ENCODE measurements around the gene DPP10. TPM values are rescaled to one million over a fixed set of nuclear protein-coding genes. Genes with fewer than 3 reads are reported as not detected.

Gene DPP10
- total RNA-seq, 3 donors from 2014 or later, result 0.29 to 0.33 (median 0.32) TPM

DNA sequence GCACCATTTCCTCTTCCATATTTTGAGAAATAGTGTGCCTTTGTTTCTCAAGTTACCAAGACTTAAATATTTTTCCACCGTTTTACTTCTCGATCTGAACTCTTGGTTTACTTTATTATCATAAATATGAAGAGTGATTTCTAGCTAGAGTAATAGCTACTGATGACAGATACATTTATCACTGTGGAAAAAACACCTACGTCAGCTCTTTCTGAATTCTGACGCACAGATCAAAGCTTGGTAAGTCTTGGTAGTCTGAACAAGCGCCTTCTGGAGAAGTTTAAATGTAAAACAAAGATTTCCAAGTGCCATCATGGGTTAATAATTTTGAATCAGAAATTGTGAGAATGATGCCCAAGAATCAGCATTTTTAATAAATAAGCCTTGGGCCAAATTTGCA is 367.7 kb downstream of the DPP10 start:
- no peaks in the 10 kb centered on the region for H3K36me3 ChIP-seq
- TF ChIP-seq POLR2A (IDR thresholded peaks at IDR 0.05) (no peak), POLR2AphosphoS5 (IDR thresholded peaks at IDR 0.05) (no peak), CTCF (IDR thresholded peaks at IDR 0.05) (no peak)
- H3K4me1 ChIP-seq, result no peaks in the 10 kb centered on the region
- no peak overlapping the region for H3K4me3 ChIP-seq
- H3K9me3 ChIP-seq, result no peaks in the 10 kb centered on the region
- intact Hi-C loops (cut with DNase I; ENCODE audit: low total_unique reads), result no loop called here
- DNase-seq (ENCODE audit: low spot score in 2 of 2), result no peak
- no peaks in the 10 kb centered on the region for H3K27me3 ChIP-seq
- no peak overlapping the region for H3K27ac ChIP-seq

- Histone ChIP-seq H3K27me3 (no peaks in the 10 kb centered on the region), H3K9me3 (no peaks in the 10 kb centered on the region), H3K36me3 (no peaks in the 10 kb centered on the region), H3K27ac (no peak overlapping the region), H3K4me3 (no peak overlapping the region), H3K4me1 (no peaks in the 10 kb centered on the region)
- TF ChIP-seq POLR2A (IDR thresholded peaks at IDR 0.05), result no peak
- no peak for TF ChIP-seq CTCF (IDR thresholded peaks at IDR 0.05)
- DNase-seq (ENCODE audit: low spot score in 2 of 2), result no peak
- intact Hi-C loops (cut with DNase I; ENCODE audit: low total_unique reads), result no loop called here
These were observed 369.8 kb downstream of the DPP10 start for GRCh38 chr2:114812261-114812660.

DNA sequence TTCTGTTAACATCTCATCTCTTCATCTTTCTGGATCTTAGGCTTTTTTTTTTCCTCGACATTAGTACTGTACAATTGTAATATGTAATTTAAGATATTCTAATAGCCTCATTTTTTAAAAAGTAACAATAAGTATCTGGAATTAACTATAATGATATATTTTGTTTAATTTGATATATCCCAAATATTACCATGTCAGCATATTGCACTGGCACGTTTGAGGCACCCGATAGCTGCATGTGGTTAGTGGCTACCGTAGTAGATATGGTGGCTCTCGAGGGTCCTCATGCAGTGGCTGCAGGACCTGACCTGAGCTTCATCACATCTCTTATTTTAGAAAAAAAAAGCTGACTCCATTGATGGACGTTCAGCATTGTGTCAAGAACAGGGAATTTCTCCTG is 371.9 kb downstream of the DPP10 start:
- H3K27me3 ChIP-seq, result no peaks in the 10 kb centered on the region
- H3K9me3 ChIP-seq, result no peaks in the 10 kb centered on the region
- H3K4me1 ChIP-seq, result no peaks in the 10 kb centered on the region
- no peak for DNase-seq (ENCODE audit: low spot score in 2 of 2)
- no peak for TF ChIP-seq POLR2A (IDR thresholded peaks at IDR 0.05)
- TF ChIP-seq POLR2AphosphoS5 (IDR thresholded peaks at IDR 0.05), result no peak
- no peak for TF ChIP-seq CTCF (IDR thresholded peaks at IDR 0.05)
- no peaks in the 10 kb centered on the region for H3K36me3 ChIP-seq
- no peak overlapping the region for H3K4me3 ChIP-seq
- no peak overlapping the region for H3K27ac ChIP-seq
- intact Hi-C loops (cut with DNase I; ENCODE audit: low total_unique reads), result no loop called here

DNA sequence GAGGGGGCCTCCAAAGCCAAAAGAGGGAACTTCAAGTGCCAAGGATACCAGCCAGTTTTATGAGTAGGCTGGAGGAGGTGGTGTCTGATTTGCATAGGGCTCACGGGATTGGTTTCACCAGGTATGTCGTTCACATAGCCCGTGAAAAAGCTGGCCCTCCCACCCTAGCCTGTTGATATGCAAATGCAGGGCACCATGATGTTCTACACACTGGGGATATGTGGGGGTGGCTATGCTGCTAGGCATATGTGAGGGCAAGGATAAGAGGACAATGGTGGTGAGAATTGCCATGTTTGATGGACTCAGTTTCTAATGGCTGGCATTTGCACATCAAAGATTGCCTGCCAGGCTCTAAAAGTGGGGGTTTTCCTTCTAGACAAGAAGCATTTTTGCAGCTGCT is 378.6 kb downstream of the DPP10 start:
- no peaks in the 10 kb centered on the region for H3K4me1 ChIP-seq
- TF ChIP-seq POLR2AphosphoS5 (IDR thresholded peaks at IDR 0.05), result no peak
- TF ChIP-seq POLR2A (IDR thresholded peaks at IDR 0.05), result no peak
- no peak for TF ChIP-seq CTCF (IDR thresholded peaks at IDR 0.05)
- no peak overlapping the region for H3K4me3 ChIP-seq
- no peaks in the 10 kb centered on the region for H3K36me3 ChIP-seq
- H3K9me3 ChIP-seq, result no peaks in the 10 kb centered on the region
- DNase-seq (ENCODE audit: low spot score in 2 of 2), result no peak
- H3K27ac ChIP-seq, result no peak overlapping the region
- intact Hi-C loops (cut with DNase I; ENCODE audit: low total_unique reads), result no loop called here
- no peaks in the 10 kb centered on the region for H3K27me3 ChIP-seq

DNA sequence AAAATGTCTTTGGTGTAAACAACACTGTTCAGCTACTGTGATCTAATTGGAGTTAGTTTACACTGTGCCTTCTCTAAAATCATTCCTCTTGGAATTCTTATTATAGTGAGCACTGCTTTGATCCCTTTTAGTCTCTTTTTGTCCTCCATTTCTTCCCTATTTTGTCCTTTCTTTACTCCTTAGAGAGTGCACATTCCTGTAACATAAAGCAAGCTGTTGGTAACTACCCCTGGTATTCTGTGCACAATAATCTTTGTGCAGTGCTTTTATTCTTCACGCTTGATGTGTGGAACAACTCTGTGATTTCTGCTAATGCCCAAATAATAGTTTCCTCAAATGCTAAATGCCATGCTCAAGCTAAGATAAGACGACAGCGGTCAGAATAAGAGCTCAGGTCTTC is 401.5 kb downstream of the DPP10 start:
- intact Hi-C loops (cut with DNase I; ENCODE audit: low total_unique reads), result no loop called here
- DNase-seq (ENCODE audit: low spot score in 2 of 2), result no peak
- no peak overlapping the region for H3K4me3 ChIP-seq
- H3K27ac ChIP-seq, result no peak overlapping the region
- no peaks in the 10 kb centered on the region for H3K27me3 ChIP-seq
- no peaks in the 10 kb centered on the region for H3K36me3 ChIP-seq
- TF ChIP-seq POLR2A (IDR thresholded peaks at IDR 0.05) (no peak), POLR2AphosphoS5 (IDR thresholded peaks at IDR 0.05) (no peak), CTCF (IDR thresholded peaks at IDR 0.05) (no peak)
- H3K4me1 ChIP-seq, result no peaks in the 10 kb centered on the region
- H3K9me3 ChIP-seq, result no peaks in the 10 kb centered on the region
